HG02884 (cell line): ENCODE measurements around the gene HYDIN.
"Not testable (repeated sequence)": the region's sequence is repeated elsewhere in the genome, so short reads cannot be mapped to it uniquely, and the experiment has no call there.

Experiments
- ATAC-seq: cut with Tn5 transposase; IDR thresholded peaks from one replicate; pipeline ENCODE4 v1.9.1; 2021; ENCODE audit warnings: mild to moderate bottlenecking, moderate library complexity; ENCODE audit not compliant: unreplicated experiment

Gene HYDIN

GRCh38 chr16:71009440-71010223, 220.9 kb downstream of the HYDIN start:
- not testable (repeated sequence) for ATAC-seq

GRCh38 chr16:71006516-71006915, 224.0 kb downstream of the HYDIN start:
- not testable (repeated sequence) for ATAC-seq

- not testable (repeated sequence) for ATAC-seq
Measured at GRCh38 chr16:70999735-71000134, 230.8 kb downstream of the HYDIN start.

GRCh38 chr16:70995799-70996198, 234.7 kb downstream of the HYDIN start:
- not testable (repeated sequence) for ATAC-seq

- not testable (repeated sequence) for ATAC-seq
Measured at GRCh38 chr16:70992511-70992910, 238.0 kb downstream of the HYDIN start.

GRCh38 chr16:70987019-70987715, 243.4 kb downstream of the HYDIN start:
- ATAC-seq: not testable (repeated sequence)

GRCh38 chr16:70984675-70985074, 245.8 kb downstream of the HYDIN start:
- ATAC-seq: not testable (repeated sequence)

- not testable (repeated sequence) for ATAC-seq
Measured at GRCh38 chr16:70968332-70968731, 262.2 kb downstream of the HYDIN start.

- not testable (repeated sequence) for ATAC-seq
Measured at GRCh38 chr16:70960169-70960568, 270.4 kb downstream of the HYDIN start.

GRCh38 chr16:70954922-70955321, 275.6 kb downstream of the HYDIN start:
- not testable (repeated sequence) for ATAC-seq

GRCh38 chr16:70953824-70954223, 276.7 kb downstream of the HYDIN start:
- not testable (repeated sequence) for ATAC-seq

- ATAC-seq: not testable (repeated sequence)
Measured at GRCh38 chr16:70943551-70943950, 287.0 kb downstream of the HYDIN start.

- ATAC-seq: not testable (repeated sequence)
Measured at GRCh38 chr16:70939690-70940359, 290.7 kb downstream of the HYDIN start.

- not testable (repeated sequence) for ATAC-seq
Measured at GRCh38 chr16:70936781-70937525, 293.6 kb downstream of the HYDIN start.

GRCh38 chr16:70935325-70935724, 295.2 kb downstream of the HYDIN start:
- ATAC-seq: not testable (repeated sequence)

GRCh38 chr16:70933746-70934145, 296.8 kb downstream of the HYDIN start:
- not testable (repeated sequence) for ATAC-seq

GRCh38 chr16:70930757-70931156, 299.8 kb downstream of the HYDIN start:
- ATAC-seq: not testable (repeated sequence)

- not testable (repeated sequence) for ATAC-seq
Measured at GRCh38 chr16:70922164-70922563, 308.4 kb downstream of the HYDIN start.

GRCh38 chr16:70920661-70921060, 309.9 kb downstream of the HYDIN start:
- not testable (repeated sequence) for ATAC-seq

- ATAC-seq: not testable (repeated sequence)
Measured at GRCh38 chr16:70888208-70888607, 342.3 kb downstream of the HYDIN start.

- ATAC-seq: not testable (repeated sequence)
Measured at GRCh38 chr16:70884652-70885051, 345.9 kb downstream of the HYDIN start.
